Ammon's horn (tissue), 1 donor: Measurements from ENCODE around the gene LRPAP1.
"Not testable (repeated sequence)": the region's sequence is repeated elsewhere in the genome, so short reads cannot be mapped to it uniquely, and the experiment has no call there.

ENCODE experiments used
- DNase-seq: peaks from one replicate; pipeline ENCODE4 v3.0.0-alpha.2; 2016; ENCODE audit warnings: low spot score

The LRPAP1 gene

DNA sequence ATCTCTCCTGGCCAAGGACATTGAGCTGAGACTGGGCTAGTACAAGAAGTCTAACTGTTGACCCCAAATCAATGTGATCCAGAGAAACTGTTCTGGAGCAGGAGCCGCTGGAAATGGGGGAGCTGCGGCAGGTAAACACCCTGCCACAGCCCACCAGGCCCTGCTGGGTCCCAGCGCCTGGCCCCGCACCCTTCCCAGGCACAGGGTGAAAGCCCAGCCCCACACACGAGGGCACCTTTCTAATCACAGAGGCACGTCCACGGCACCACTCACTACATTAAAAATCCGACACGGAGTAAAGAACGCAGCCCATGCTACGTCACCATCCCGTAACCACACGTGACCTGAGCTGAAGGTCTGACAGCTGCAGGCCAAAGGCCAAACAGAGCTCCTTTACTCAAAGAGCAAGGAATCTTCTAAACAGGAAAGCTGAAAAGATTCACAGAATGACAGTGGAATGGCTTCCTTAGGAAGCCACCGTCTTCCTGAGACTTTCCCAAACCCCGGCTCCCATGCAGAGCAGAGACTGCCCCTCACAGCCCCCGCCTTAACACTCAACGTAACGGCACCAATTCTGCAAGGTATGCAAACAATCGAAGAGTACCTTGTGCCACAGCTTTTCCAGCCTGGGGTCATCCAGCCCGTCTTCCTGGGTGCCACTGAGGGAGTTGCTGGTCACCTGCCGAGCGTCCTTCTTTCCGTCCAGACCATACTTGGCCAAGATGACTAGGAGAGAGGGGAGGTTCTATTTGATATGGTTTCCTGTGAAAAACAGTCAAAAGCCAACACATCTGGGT is 12.6 kb downstream of the LRPAP1 start:
- DNase-seq: no peak

DNA sequence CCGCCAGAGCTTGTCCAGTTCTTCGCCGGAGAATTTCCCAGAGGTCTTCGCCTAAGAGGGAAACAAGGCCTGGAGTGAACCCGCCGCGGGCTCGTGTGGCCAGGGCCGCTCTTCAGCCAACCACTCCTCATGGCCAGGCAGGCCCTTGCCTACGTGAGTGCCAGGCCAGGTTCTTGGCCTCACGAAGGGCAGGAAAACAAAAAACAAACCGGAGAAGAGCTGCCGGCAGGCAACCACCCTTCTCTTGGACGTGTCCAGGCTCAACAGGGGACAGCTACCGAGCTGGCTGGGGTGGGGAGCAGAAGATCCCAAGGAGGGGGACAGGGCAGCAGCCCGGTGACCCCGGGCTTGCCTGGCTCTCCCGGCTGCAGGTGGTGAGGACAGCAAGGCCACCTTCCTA is 13.3 kb downstream of the LRPAP1 start:
- no peak for DNase-seq

DNA sequence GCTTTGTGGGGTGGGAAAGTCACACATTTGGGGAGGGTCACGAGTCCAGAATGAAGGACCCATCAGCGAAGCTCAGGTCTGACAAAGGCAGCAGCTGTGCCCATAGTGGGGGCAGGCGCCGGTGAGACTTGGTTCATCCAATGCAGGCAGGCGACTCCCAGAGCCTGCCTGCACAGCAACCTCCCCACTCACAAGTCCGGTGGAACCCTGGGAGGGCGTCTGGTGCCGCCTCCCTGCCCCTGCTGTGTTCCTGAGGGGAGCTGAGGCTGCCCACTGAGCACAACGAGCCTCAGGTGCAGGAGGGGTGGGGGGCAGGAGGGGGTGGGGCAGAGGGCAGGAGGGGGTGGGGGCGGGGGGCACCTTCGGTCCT is 13.7 kb downstream of the LRPAP1 start:
- DNase-seq: no peak

DNA sequence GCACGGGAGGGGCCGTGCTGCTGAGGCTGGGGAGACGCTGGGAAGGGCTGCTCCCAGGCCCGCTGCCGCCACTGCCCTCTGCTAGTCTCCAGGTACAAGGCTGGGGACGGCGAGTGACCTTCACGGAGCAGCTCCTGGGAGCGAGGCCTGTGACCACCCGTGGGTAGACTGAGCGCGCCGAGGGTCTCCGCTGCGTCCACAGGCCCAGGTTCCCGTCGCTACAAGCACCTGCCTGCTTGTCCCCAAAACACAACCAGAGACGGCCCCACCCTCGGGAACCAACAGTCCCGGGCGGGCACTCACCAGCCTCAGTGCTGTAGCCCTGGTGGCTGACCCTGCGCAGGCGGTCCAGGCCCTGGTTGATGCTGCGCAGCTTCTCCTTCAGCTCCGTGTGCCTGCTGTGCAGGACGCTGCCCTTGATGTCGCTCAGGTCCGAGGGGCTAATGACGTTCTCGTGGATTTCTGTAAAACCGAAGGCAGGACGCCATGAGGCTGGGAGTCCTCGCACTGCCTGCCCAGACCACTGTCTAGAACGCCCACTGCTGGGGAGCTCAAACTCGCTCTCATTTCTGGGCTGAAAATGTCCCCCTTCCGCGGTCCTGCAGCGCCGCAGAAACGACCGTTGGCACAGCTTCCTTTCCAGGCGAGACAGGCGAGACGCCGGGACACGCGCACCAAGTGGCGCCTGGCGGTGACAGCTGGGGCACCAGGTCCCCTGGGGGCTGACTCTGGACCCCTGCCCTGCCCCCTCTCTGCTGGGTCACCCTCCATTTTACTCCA is 14.3 kb downstream of the LRPAP1 start:
- no peak for DNase-seq

DNA sequence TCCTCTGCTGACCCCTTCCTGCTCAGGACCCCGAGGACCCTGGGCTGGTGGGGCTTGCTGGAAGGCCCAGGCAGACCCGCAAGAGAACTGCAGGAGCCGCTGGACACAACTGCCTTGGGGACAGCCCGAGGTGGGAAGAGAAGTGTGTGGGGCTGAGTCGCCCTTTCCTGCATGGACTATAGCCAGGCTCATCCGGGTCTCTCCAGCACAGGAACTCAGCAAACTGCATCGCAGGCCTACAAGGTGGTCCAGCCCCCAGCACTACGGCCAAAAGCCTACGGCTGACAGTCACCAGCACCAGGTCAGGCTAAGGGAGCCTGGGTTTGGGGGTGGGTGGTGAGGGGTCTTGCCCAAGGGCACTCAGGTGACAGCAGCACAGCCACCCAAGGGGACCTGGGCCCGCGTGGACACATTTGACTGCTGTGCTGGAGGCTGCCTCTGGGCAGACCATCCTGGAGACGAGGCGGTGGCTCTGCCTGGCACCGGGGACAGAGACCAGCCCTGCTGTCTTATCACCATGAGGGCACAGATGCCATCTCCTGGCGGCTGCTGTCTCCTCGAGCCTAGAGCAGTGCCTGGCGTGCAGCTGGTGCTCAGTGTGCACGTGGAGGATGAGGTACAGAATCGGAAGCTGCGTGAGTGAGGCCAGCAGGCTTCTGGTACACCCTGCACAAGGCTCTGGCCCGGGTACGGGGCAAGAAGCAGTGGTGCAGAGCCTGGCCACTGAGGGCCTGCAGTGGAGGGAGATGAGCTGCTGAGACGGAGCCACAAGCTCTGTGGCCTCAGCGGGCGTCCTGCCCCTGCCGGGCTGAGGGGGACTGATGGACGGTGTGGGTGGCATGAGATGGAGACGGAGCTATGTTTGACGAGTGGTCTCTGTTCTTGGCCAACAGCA is 15.1 kb downstream of the LRPAP1 start:
- DNase-seq: no peak

DNA sequence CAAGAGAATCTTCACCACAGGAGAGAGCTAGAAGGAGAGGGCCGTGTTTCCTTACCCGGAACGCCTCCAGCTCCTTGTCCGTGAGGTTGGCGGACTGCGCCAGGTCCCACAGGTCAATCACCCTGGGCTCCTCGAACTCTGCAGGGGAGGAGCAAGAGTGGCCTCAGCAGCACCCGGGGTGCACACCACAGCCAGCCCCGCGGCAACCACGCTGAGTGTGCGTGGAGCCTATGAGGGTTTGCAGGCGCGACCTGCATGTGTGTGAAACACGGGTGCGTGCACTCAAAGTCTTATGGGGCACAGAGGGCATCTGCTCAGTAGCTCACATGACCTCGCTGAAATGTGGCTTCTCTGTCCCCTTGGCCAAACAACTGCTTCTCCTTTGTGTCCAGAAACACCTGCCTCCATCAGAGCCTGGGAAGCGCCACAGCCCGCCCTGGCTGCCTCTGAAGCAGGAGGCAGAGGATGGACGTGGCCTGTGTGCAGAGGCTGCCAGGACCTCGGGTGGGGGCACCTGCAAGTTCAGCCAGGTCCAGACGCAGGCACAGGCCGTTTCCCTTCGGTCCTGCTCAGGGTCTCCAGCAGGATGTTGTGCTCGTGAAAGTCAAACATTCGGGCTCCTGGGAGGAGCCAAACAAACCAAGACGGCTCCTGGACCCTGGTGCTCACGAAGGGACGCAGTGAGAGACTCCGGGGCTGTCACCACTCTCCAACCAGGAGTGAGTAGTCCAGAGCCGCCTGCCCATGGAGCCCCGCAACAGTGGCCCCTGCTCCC is 16.0 kb downstream of the LRPAP1 start:
- DNase-seq: no peak

DNA sequence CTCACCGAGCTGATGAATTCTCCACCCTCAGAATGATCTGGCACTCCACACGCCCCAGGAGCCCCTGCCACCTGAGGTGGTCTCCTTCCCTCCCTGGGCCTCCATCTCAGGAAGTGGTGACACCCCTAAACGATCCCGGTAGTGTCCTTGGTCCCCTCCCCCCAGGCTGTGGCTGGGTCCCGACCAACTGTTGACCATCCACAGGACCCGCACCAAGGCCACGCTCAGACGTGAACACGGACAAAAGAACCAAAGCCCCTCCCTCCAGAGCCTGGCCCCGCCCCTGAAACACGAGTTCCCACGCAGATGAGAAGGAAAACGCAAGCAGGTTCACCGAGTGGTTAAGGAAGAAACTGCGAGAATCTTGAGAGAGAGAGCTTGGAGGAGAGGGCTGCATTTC is 16.6 kb downstream of the LRPAP1 start:
- no peak for DNase-seq

DNA sequence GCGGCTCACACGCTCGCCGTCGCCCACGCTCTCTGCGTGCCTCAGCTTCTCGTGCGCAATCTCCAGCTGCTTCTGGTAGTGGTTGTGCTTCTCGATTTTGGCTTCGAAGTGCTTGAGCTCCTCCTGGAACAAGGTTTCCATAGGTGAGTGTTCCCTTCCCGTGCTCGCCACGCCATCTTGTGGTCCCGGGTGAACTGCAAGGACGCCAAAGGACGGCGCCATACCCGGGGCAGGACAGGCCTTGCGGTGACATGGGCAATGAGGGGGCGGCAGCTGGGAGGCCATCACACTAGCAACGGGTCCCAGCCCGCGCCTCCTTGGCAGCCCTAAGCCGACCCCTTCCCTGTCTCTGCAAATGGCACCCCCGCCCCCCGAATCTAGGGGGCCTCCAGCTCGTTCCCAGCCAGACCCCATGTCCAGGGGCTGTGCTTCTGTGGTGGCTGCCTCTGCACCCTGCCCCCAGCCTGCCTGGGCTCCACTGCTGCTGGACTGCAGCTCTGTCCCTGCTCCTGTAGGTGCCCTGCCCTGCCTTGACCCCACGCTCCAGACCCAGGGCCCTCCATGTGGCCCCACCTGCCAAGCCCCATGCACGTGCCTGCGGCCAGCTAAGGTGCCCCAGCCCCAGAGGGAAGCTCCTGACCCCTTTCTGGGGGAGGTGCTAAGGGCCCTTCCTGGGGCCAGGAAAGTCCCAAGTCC is 17.3 kb downstream of the LRPAP1 start:
- DNase-seq: no peak

DNA sequence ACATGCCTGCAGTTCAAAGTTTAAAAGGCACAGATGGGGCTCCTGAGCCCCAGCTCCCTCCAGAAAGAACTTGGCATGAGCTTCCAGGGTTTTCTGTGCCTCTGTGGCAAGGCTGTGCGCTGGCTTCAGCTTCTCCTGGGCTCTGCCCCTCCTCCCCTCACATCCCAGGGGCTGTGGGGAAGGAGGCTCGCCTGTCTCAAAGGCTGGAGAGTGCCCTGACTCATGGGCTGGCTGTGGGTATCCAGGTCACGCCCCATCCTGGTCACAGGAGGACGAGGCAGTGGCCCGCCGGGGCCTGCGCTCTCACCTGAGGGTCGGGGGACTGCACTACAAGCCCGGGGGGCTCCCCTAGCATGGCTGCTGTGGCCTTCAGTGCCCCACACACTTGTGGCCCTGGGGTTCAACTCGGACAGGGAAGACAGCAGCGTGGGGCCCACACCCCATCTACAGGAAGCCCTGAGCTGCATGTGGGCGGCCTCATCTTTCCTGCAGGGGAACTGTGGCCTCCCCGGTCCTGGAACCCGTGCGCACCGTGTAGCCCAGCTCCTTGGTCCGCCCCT is 17.9 kb downstream of the LRPAP1 start:
- DNase-seq: no peak

DNA sequence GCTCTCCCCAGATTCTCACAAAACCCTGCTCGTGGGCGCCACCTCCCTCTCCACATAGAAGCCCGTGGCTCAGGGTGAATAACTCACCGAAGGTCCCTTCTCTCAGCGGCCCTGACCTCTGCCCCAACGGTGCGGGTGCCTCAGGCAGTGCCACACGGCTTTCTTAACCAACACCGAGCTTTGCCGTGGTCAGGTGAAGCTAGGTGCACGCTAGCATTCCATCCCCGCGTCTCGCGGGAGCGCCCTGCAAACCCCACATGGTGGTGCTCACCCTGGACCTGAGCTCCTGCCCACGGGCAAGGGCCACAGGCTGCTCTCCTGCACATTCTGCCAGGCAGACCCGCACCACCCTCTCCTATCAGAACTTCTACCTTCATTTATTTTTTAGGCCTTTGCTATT is 18.4 kb downstream of the LRPAP1 start:
- no peak for DNase-seq

DNA sequence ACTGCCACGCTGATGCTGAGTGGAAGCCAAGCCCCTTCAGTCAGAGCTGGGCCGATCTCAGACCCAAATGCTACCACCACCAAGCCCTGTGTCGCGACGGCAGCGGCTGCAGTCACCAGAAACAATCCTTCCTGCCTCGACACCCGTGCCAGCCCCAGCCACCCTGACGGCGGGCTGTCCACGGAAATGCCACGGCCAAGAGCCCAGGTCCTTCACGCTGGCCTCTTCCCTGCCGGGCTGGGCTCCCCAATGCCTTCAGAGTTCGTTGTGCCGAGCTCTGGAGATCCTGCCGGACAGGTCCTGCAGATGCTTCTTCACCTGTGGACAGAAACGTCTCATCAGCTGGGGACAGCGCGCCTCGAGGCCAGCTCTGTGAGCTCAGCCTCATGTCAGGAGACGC is 19.5 kb downstream of the LRPAP1 start:
- no peak for DNase-seq

DNA sequence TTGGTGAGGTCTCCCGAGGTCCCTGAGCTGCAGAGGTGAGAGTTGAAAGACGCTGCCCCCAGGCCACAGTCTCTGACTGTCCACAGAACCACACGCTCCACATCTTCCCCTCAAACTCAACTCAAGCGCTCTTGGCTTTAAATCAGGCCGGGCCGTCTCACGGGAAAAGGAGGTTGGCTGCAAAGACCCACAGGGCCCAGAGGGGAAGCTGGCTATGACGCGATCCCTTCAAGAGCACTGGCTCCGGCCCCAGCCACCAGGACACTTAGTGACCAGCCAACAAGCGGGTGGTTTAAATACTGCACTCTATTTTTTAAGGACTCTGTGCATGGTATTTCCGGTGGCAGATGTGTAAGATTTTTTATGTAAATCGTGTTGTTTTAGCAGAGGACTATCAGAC is 19.9 kb downstream of the LRPAP1 start:
- DNase-seq: no peak

DNA sequence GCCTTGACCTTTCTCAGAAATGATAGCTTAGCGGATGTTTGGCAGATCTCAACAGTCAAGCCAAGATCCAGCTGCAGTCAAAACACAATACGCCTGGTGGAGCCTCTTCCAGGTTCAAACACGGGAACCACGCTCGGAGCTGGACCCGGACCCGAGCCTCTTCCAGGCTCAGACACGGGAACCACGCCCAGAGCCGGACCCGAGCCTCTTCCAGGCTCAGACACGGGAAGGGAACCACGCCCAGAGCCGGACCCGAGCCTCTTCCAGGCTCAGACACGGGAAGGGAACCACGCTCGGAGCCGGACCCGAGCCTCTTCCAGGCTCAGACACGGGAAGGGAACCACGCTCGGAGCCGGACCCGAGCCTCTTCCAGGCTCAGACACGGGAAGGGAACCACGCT is 20.6 kb downstream of the LRPAP1 start:
- not testable (repeated sequence) for DNase-seq

DNA sequence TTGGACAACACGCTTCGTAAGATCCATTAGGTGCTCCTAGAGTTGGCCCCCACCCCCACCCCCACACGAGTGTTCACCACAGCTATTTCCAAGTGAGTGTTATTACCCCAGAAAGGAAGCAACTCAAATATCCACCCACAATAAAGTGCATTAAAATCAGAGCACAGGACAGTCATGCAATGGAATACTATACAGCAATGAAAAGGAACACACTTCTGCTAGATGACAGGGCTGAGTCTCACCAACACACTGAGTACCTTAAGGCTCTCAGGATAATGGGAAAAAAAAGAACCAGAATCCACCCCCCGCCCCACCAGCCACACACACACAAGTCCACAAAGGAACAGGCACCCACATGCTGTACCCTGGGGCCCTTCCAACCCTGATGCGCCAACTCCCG is 21.0 kb downstream of the LRPAP1 start:
- no peak for DNase-seq

DNA sequence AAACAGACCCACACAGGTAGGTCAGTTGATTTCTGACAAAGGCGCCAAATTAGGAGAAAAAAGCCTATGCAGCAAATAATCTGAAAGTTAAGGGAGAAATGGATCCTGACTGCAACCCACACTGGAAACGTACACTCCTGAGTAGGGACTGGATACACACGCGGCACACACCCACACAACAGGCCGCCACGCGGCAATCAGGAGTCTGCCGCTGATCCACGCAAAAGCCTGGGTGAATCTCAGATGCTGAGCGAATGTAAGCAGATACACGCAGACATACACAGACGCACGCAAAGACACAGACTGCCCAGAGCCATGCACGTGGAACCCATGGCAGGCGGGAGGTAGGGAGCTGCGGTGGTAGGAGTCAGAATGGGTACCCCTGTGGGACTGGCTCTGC is 21.7 kb downstream of the LRPAP1 start:
- DNase-seq: peak; percentile 36

DNA sequence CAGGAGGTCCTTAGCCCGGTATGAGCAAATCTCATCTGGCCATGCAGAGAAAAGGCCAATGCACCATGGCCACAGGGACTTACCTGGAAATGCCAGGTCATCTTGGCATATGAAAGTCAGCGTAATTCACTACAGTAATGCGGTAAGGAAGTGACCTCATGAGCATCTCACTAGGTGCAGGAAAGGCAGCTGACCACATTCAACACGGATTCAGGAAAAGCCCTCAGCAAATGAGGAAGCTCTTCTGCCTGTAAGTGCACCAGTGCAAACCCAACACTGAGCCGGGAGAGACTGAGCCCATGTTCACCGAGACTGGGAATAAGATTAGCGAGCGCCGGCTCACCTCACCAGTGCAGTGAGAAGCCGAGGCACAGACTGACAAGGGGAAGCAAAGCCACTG is 23.7 kb downstream of the LRPAP1 start:
- no peak for DNase-seq

DNA sequence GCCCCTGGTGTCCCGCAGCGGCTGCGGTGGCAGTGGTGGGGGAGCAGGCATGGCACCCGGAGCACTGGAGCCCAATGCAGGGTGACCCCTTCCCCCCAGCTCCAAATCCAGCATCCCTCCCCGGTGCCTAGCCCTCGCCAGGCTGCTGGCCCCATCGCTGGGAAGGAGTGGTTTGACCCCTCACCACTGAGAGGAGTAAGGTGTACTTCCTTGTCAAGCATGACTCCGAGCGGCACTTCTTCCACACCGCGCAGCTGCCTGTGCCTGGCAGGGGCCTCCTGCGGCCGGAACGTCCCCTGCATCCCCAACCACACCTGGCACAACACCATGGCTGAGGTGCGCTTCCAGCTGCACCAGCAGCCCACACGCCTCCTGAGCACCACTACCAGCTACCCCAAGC is 27.0 kb downstream of the LRPAP1 start:
- DNase-seq: no peak

DNA sequence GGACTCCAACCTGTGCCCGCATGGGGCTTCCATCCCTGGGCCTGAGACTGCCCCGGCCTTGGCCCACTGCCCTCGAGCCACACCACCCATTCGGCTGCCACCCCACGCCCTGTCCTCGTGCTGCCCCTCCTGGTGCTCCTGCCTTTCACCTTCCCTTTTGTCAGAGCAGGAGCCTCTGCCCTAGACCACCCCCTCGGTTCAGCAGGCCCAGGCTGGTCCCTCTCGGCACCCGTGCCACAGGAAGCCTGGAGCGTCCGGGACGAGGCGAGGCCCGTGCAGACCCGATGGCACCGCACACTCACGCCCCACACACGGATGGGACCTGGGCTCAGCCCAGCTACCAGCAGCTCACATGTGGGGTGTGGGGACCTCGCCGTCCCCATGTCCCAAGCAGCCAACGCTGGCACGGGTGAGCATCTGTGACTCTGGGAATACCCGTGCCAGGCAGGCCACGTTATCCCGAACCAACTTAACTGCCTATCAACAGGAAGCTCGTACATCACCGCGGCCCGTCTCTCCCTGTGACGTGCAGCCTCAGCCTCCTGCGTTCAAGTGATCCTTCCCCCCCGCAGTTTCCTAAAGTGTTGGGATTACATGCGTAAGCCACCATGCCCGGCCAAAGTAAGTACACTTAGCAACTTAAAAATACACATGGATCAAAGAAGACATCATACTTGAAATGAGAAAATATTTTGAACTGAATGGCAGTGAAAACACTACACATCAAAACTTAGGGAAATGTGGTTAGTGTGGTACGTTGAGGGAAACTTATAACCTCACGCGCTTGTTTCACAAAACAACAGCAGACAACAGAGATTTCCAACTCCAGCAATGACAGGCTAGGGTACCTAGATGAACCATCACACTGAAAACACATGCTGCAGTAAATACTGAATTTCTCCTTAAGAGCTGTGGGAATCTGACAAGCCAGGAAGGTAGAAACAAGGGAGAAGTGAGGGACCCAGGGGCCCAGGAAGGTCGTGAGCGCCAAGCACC is 29.0 kb downstream of the LRPAP1 start:
- DNase-seq: no peak

DNA sequence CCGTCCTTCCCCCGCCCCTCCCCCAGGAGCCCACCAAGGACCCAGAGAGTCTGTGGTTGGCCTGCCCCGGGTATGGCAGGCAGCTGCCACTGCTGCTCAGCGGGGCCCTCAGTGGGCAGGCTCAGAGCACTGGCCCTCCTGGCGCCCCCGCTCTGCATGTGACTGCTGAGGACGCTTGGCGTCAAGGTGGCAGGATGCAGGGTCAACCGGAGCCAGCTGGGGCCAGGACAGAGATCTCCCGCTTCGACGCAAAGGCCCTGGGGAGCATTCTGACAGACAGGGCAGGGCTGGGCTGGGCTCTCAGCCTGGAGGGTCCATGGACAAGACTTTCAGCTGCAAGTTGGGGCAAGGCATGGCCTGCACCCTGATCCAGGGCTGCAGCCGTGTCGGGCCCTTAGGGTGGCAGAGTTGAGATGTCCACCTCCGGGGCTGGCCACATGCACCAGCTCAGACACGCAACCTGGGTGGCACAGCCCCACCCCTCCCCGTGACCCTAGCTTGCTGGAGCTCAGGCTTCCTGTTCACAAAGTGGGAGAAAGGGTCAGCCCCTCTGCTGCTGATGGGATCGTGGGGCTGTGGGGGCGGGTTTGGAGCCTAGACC is 30.3 kb downstream of the LRPAP1 start:
- DNase-seq: no peak
